Stimulated activated CD4-positive, alpha-beta T cell treated with anti-CD3 and anti-CD28 coated beads, Interleukin-4, amount 100 ng/mL, for 4 hours (primary cell): ENCODE results near the gene CAPN10.

Experiments used
- DNase-seq, 2 experiments: peaks; one replicate each; pipeline ENCODE4 v3.0.0-alpha.2; 2020

The CAPN10 gene

DNA sequence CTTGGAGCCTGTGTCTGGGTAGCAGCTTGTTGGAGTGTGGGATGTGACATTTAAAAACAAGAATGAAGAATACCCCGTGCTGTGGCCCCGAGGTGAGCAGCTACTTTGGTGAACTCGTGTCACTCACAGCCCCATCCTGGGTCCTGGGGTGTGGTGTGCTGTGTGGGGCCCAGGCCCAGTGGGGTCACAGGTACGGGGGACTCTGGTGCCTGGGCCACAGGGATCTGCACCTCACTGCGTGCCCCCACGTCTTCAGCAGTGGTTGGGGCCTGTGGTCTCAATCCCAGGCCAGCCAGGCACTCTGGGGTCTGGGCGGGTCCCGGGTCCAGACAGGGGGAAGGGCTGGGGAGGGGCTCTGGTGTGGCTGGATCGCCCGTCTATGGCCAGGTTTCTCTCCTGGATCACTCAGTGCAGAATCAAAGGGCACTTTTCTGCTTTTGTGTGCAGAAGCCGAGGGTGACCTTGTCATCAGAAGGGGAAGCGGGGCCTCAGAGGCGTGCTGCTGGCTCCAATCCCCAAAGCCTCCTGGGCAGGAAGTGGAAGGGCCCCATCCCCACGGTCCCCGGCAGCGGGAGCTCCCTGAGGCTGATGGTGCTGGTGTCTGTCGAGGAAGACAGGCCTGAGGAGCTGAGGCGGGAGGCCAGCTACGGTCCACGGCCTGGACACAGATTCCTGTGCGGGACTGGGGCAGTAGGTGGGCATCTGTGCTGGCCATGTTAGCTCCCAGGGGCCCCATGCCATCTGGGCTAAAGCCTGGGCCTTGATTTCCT is 40.2 kb downstream of the CAPN10 start:
- DNase-seq: no peak

DNA sequence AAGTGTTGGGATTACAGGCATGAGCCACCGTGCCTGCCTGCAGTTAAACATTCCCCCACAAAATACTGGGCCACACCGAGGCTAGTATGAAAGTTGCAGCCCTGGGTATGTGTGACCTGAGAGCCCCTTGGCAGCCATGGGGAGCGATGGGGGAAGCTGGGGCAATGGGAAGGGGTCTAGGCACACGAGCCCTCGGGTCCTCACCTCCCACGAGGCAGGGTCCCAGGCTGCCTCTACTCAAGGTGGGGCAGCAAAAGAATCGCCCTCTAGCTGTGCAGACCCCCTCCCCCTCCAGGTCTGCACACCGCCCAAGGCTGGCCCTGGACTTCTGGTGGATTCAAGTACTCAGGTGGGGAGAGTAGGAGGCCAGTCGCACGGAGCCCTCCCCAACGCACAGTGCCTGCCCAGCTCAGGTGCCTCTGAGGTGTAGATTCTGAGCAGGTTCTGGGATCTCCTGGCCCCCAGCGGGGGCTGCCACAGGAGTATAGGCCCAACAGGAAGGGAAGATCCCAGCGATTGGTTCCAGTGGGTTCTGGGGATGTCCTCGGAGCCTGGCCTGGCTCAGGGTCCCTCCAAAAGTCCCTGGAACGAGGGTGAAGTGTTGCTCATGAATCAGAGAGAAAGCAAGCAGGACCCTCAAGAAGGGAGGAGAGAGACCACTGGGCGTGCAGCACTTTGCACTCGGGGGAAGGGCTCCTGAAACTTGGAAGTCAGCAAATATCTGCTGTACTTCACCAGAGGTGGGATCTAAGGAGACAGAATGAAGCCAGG is 41.4 kb downstream of the CAPN10 start:
- DNase-seq: no peak

DNA sequence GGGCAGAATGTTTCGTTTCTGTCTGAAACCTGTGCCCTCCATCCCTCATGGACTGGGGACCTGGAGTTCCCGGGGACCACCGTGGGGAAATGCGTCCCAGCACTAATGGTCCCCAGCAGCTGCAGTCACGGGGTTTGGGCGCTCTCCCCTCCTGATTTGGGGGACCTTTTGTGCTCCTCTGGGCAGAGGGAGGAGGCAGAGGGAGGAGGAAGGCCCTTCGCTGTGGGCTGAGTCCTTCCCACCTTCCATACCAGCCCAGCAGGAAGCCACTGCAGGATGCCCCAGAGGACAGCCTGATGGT is 41.9 kb downstream of the CAPN10 start:
- DNase-seq: no peak

DNA sequence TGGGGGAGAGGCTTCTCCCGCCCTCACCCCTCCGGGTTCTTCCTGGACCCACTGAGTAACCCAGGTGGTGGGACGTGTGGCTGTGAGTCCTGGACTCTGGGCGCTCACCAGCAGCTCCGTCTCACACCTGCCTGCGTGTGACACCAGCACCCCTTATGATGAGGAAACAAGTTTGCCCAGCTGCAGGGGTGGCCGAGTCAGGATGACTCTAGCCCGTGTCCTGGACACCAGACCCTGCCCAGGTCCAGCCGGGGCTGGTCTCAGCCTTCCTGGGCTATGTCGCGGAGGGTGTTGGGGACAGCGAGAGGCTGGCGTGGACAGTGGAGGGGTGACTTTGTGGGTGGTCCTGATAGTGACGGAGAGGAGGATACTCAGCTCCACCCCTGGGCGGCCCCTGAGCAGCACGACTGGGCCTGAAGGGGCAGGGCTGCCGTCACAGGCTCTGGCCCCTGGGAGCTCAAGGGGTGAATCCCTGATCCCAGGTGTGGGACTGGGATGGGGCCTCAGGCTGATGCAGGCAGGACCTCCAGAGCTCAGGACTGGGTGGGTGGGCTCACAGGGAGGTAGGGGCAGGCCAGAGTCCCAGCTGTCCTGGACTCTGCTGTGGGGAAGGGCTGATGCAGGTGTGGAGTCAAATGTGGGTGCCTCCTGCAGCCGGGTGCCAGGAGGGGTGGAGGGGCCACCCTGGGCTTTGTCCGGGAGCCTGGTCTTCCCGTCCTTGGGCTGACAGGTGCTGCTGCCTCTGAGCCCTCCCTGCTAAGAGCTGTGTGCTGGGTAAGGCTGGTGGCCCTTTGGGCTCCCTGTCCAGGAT is 42.5 kb downstream of the CAPN10 start:
- no peak for DNase-seq

DNA sequence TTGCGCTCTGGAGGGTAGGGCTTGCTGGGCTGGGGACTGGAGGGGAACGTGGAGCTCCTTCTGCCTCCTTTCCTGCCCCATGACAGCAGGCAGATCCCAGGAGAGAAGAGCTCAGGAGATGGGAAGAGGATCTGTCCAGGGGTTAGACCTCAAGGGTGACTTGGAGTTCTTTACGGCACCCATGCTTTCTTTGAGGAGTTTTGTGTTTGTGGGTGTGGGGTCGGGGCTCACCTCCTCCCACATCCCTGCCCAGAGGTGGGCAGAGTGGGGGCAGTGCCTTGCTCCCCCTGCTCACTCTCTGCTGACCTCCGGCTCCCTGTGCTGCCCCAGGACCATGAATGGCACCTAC is 43.1 kb downstream of the CAPN10 start:
- no peak for DNase-seq

DNA sequence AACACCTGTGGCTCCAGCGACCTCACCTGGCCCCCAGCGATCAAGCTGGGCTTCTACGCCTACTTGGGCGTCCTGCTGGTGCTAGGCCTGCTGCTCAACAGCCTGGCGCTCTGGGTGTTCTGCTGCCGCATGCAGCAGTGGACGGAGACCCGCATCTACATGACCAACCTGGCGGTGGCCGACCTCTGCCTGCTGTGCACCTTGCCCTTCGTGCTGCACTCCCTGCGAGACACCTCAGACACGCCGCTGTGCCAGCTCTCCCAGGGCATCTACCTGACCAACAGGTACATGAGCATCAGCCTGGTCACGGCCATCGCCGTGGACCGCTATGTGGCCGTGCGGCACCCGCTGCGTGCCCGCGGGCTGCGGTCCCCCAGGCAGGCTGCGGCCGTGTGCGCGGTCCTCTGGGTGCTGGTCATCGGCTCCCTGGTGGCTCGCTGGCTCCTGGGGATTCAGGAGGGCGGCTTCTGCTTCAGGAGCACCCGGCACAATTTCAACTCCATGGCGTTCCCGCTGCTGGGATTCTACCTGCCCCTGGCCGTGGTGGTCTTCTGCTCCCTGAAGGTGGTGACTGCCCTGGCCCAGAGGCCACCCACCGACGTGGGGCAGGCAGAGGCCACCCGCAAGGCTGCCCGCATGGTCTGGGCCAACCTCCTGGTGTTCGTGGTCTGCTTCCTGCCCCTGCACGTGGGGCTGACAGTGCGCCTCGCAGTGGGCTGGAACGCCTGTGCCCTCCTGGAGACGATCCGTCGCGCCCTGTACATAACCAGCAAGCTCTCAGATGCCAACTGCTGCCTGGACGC is 43.6 kb downstream of the CAPN10 start:
- DNase-seq: no peak

DNA sequence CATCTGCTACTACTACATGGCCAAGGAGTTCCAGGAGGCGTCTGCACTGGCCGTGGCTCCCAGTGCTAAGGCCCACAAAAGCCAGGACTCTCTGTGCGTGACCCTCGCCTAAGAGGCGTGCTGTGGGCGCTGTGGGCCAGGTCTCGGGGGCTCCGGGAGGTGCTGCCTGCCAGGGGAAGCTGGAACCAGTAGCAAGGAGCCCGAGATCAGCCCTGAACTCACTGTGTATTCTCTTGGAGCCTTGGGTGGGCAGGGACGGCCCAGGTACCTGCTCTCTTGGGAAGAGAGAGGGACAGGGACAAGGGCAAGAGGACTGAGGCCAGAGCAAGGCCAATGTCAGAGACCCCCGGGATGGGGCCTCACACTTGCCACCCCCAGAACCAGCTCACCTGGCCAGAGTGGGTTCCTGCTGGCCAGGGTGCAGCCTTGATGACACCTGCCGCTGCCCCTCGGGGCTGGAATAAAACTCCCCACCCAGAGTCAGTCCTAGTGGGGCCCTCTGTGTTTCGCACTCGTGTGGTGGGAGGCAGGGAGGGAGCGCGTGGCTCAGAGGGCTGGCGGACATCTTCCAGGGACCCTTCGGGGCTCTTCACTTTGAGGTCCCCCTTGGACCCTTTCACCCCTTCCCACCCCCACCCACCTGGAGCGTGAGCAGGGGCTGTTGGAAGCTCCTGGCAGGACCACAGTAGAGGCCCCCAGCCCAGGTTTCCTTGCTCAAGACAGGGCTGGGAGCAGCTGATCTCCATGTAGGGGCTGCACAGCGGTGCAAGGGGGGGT is 44.4 kb downstream of the CAPN10 start:
- no peak for DNase-seq

DNA sequence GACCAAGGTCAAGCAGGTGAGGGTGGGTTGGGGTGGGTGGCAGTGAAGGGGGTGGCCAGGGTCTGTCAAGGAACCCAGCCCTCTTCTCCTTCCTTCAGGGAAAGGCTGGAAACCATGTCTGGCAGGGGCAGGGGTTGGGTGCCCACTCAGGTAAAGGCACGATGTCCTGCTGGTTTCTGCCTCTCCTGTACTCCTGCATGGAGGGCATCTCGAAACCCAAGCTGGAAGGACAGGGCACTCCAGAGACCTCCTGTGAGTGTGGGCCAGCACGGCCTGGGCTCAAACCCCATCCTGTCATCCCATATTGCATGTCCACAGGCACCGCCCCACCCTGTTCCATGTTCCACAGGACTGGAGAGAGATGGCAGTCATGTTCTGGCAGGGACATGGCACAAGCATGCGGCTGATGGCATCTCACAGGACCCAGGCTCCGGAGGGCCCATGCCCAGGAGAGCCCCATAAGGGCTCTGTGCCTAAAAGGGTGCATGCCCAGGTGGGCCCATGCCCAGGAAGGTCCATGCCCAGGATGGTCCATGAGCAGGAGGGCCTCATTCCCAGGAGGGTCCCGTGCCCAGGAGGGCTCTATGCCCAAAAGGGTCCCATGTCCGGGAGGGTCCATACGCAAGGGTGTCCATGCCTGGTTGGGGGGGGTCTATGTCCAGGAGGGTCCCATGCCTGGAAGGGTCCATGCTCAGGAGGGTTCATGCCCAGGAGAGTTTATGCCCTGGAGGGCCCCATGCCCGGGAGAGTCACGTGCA is 45.2 kb downstream of the CAPN10 start:
- DNase-seq: no peak

DNA sequence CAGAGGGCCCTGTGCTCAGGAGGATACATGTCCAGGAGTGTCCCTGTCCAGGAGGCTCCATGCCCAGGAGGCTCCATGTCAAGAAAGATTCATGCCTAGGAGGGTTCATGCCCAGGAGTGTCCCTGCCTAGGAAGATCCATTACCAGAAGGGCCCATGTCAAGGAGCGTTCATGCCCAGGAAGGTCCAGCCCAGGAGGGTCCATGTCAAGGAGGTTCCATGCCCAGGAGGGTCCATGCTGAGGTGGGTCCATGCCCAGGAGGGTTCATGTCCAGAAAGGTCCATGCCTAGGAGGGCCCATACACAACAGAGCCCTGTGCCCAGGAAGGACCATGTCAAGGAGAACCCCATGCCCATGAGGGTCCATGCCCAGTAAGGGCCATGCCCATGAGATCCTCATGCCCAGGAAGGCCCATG is 45.8 kb downstream of the CAPN10 start:
- DNase-seq: no peak

DNA sequence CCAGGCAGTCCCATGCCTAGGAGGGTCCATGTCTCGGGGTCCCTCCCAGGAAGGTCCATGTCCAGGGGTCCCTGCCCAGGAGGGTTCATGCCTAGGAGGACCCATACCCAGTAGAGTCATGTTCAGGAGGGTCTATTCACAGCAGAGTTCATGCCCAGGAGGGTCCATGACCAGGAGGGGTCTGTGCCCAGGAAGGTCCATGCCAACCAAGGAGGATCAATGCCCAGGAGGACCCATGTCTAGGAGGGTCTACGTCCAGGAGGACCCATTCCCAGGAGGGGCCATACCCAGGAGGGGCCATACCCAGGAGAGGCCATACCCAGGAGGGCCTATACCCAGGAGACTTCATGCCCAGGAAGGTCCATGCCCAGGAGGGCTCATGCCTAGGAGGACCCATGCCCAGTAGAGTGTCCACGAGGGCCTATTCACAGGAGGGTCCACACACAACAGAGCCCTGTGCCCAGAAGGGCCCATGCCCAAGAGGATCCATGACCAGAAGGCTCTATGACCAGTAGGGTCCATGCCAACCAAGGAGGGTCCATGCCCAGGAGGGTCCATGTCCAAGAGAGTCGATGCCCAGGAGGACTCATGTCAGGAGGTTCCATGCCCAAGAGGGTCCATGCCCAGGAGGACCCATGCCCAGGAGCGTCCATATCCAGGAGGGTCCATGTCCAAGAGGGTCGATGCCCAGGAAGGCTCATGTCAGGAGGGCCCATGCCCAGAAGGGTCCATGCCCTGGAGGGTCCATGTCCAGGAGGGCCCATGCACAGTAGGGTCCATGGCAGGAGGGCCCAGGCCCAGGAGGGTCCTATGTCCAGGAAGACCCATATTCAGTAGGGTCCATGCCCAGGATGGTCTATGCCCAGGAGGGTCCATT is 48.8 kb downstream of the CAPN10 start:
- DNase-seq: no peak

DNA sequence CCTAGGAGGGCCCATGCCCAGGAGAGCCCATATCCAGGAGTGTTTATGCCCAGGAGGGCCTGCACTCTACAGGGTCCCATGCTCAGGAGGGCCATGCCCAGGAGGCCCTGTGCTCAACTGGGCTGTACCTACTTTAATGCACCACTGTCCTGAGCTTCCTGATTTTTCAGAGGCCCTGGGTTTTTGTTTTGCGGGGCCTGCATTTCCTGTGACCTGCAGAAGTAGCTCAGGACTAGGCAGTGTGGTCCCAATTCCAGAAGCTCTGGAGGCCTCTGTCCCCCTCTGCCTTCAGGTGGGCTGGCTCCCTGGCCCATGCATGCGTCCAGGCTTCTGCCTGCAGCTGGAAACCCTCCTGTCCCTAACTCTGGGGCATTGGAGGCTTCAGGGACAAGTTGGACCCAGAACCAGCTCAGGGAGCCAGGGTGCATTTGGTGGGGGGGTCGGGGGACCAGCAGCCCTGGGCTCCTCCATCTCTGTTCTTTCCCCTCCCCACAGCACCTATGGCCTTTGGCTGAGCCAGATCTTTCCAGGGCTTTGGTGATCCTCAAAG is 49.5 kb downstream of the CAPN10 start:
- no peak for DNase-seq

DNA sequence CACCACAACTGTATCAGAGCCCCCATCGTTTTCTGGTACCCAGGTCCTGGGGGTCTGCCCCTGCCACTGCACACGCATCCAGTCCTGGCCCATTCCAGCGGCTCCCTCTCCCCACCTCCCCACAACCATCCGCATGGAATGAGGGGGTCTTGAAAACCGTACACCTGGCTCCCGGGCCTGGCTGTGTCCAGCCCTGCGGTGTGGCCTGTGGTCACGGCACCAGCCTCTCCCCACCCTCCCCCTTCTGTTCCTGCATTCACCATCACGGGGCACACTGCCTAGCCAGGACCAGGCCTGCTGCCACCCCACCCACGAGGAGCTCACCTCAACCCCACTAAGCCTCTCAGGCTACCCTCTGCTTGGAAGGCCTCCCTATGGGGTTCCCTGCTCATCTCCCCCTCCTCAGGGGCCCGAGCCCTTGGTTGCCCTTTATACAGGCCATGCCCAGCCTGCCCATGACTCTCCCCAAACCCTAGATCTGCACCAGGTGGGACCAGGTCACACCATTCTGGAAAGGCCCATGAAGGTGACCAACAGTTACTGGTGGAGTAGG is 50.1 kb downstream of the CAPN10 start:
- no peak for DNase-seq

DNA sequence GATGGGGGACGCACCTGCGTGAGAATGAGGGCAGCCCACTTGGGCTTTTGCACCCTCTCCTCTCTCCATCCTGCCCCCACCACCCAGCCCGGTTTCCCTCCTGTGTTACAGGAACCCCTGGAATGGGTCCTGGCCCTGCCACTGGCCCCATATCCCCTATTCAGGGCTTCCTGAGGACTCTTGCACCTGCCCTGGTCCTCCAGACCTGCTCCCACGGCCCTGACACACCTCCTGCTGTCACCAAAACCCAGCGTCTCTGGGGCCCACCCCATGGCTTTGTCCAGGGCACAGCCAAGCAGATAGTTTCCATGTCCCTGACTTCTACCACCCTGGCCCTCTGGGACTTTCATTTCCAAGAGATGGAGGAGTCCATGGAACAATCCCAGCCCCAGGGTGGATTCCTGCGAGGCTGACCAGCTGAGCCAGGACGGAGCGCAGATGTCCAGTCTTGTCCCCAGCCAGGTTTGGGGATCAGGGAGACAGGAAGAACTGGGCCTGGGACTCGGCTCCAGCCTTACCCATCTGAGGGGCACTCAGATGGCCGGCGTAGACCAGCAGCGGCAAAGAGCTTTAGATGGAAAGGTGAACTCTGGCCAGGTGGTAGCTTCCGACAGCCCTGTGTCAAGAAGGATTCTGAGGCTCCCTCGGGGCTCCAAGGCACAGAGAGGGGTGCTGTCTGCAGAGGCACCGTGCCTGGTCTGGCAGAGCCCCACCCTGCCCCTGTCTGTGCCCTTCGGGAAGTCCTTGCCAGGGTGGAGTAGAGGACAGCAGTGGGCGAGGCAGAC is 50.8 kb downstream of the CAPN10 start:
- no peak for DNase-seq

DNA sequence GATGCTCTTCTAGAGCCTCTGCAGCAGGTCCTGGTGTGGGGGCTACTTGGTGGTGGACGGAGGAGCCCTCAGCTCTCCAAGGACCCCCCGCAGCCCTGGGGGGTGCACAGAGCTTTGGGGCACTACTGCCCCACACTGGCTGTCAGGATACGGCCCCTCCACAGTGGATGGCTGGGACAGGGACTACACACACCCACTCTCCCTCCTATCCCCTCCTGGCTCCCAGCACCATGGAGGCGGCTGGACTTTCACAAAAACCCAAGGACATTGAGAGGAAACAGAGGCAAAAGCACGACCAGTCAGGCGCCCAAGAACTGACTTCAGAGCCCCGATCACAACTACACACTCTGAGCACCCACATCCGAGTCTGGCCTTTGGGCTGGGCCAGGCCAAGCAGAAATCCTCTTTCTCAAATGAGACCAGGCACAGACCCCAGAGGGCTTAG is 51.4 kb downstream of the CAPN10 start:
- DNase-seq: no peak

DNA sequence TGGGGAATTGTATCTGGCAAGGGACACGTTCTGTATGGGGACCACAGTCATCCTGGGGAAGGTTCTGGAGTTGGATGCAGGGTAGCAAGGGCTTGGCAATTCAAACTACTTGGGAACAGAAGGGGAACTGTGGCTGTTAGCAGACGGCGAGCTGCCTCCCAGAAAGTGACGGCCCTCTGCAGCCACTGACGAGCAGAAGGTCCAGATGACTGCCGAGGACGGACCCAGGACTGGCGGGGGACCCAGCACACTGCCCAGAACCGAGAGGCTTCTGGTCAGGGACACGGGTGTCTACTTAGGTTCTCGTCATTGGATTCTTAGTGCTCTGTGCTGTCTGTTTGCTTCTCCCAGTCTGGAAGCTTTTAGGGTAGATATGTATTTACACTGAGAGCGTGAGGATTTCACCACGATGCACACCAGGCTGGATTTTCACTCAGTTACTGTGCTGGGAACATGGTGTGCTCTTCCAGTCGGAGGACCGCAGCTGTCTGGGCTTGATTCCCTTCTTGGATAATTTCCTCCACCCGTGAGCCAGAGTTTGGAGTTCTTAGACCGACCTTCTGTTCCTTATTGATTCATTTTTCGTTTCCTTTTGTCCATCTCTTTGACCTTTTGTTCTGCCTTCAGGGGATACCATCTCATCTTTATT is 52.1 kb downstream of the CAPN10 start:
- no peak for DNase-seq

DNA sequence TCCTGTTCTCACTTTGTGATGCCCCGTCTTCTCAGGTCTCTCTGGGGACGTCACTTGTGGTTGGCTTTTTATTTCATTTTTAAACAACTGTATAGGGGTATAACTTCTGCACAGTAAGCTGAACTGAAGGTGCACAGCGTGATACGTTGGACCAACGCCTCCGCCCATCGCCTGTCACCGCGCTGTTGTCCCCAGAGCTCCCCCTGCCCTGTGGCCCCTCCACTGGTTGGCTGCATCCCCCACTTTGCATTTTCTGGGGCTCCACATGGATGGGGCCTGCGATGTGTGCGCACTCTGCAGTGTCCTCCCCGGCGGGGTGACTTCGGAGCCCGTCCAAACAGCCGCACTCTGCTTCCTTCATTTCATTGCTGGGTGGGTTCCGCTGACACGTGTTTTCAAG is 53.0 kb downstream of the CAPN10 start:
- DNase-seq: no peak

DNA sequence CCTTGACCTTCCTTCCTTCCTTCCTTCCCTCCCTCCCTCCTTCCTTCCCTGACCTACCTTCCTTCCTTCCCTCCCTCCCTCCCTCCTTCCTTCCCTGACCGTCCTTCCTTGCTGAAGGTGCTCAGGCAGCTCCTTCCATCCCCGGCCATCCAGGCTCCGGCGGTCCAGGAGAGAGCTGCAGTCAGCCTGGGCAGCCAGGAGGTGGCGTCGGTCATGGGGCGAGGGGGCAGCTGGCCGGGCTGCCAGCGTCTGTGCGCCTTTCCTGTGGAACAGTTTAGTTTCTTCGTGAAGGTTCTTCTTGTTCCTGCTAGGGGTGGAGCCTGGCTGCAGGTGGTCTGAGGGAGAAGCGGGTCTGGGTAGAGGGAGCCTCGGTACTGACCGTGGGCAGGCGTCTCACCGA is 54.4 kb downstream of the CAPN10 start:
- DNase-seq: no peak

DNA sequence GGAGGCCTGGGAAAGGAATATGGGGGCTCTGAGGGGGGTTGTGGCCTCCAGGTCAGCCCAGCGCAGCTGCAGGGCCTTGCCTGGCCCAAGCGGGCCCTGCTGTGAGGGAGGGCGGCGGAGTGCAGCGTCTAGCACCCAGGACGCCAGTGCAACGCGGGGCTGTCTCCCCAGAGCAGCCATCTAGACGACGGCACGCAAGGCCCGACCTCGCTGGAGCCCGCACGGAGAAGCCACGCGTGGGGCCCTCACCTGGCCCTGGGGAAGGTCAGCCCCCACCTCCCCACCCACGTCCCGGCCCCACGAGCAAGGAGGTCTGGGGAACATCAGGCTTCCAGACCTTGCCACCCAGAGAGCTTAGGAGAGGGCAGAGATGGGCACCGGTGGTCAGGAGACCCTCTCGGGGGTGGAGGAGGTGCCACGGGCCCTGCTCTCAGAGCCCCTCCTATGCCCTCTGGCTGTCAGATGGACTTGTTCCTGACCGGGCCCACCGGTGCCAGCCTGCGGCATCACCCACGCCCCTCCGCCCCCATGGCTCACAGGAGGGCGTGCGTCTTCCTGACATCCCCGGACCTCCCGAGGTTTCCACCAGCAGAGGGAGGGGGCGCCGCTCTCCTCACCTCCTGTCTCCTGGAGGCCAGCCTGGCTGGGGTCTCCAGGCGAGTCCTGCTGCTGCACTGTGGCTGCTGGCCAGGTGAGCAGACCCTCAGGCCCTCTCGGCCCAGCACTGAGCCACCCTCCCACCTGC is 55.7 kb downstream of the CAPN10 start:
- DNase-seq: no peak
